Testis (tissue), 2 donors: ENCODE measurements around the gene CD8A.

Experiments
- POLR2A ChIP-seq: fragments of 450-650 bp; IDR thresholded peaks from one replicate; pipeline ENCODE4 v1.6.1; 2017; ENCODE audit warnings: antibody characterized with exemption, mild to moderate bottlenecking, moderate library complexity
- TF ChIP-seq, protein P1 (sequence below), 3 experiments: fragments of 450-650 bp in 2 of 3; fragments of 200-600 bp in 1 of 3; sonication (generic) in 1 of 3; IDR thresholded peaks; one replicate each; pipeline ENCODE4 v1.5.1; 2016 to 2019; ENCODE audit warnings: antibody characterized with exemption in 3 of 3, mild to moderate bottlenecking in 2 of 3, moderate library complexity in 1 of 3

DNA sequence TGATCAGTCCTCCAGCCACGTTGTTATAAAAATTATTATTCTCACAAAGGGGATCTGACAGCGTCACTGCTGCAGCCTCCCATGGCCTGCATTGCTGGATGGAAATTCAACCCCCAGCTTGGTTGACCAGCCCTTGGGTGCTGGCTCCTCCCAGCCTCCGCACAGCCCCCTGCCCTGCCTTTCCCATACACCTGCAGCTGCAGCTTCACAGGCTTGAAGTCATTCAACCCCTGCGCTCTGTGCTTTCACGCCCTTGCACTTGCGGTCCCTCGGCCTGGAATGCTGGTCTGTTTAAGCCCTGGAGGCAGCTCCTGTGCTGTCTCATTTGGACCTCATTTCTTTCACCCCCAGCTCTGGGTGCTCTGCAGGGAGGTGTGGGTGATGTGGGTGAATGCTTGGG, 860 bp upstream of the CD8A start:
- TF ChIP-seq, protein P1, sequence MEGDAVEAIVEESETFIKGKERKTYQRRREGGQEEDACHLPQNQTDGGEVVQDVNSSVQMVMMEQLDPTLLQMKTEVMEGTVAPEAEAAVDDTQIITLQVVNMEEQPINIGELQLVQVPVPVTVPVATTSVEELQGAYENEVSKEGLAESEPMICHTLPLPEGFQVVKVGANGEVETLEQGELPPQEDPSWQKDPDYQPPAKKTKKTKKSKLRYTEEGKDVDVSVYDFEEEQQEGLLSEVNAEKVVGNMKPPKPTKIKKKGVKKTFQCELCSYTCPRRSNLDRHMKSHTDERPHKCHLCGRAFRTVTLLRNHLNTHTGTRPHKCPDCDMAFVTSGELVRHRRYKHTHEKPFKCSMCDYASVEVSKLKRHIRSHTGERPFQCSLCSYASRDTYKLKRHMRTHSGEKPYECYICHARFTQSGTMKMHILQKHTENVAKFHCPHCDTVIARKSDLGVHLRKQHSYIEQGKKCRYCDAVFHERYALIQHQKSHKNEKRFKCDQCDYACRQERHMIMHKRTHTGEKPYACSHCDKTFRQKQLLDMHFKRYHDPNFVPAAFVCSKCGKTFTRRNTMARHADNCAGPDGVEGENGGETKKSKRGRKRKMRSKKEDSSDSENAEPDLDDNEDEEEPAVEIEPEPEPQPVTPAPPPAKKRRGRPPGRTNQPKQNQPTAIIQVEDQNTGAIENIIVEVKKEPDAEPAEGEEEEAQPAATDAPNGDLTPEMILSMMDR (IDR thresholded peaks at IDR 0.05), result no peak
- TF ChIP-seq POLR2A, result no peak
